Activated CD8-positive, alpha-beta T cell treated with anti-CD3 and anti-CD28 coated beads for 36 hours (primary cell): ENCODE results near the gene HECTD1. TPM values are rescaled to one million over a fixed set of nuclear protein-coding genes. Genes with fewer than 3 reads are reported as not detected.
"Not testable (repeated sequence)": the region's sequence is repeated elsewhere in the genome, so short reads cannot be mapped to it uniquely, and the experiment has no call there.

Experiments
- ATAC-seq: fragments of 200-7000 bp; cut with Tn5 transposase; one replicate; pipeline ENCODE4 v1.10.0; 2021; ENCODE audit warnings: mild to moderate bottlenecking, moderate library complexity
- CTCF ChIA-PET: fragments of 350-600 bp; sonication (Branson Sonifier 250); formaldehyde crosslinking; loops from one replicate; lab custom pipeline; 2021; ENCODE audit warnings: antibody characterized with exemption; lab: Charles Lee
- POLR2A ChIA-PET: fragments of 350-600 bp; sonication (Branson Sonifier 250); formaldehyde crosslinking; loops from one replicate; lab custom pipeline; 2021; ENCODE audit warnings: antibody characterized with exemption; lab: Charles Lee
- DNase-seq: peaks from one replicate; pipeline ENCODE4 v3.0.0-alpha.2; 2020
- H3K27ac Mint-ChIP-seq: one replicate; pipeline ENCODE4 v1.8.0; 2021; ENCODE audit warnings: mild to moderate bottlenecking, mixed read lengths
- H3K27me3 Mint-ChIP-seq: one replicate; pipeline ENCODE4 v1.8.0; 2021; ENCODE audit warnings: mixed read lengths
- H3K36me3 Mint-ChIP-seq: one replicate; pipeline ENCODE4 v1.8.0; 2021; ENCODE audit warnings: low read depth, mixed read lengths
- H3K4me1 Mint-ChIP-seq: one replicate; pipeline ENCODE4 v1.8.0; 2021; ENCODE audit warnings: low read depth, mixed read lengths
- H3K4me3 Mint-ChIP-seq: one replicate; pipeline ENCODE4 v1.8.0; 2021; ENCODE audit warnings: mild to moderate bottlenecking, moderate library complexity, mixed read lengths
- H3K9me3 Mint-ChIP-seq: one replicate; pipeline ENCODE4 v1.8.0; 2021; ENCODE audit warnings: mixed read lengths
- CTCF ChIP-seq: fragments of 200-600 bp; IDR thresholded peaks from one replicate; pipeline ENCODE4 v1.8.0; 2022; ENCODE audit warnings: antibody characterized with exemption, mild to moderate bottlenecking
- intact Hi-C: fragments of 100-400 bp; cut with micrococcal nuclease; formaldehyde crosslinking; loops from one replicate; pipeline ENCODE4 v1.10.0; 2022
- total RNA-seq, 2 experiments: library from RNA; stranded (reverse); gene quantifications; one replicate each; pipeline ENCODE4 v1.2.3, GENCODE V29; 2021

HECTD1 gene
- total RNA-seq, 2 experiments from 2014 or later: 78.9 to 82.2 TPM

- DNase-seq (no peak), ATAC-seq (no peak)
- ChIA-PET POLR2A (interaction anchor here (0.6 kb wide), 1 partner anchor 80 kb away, joined by 3 read pairs; no protein-coding TSS in a partner anchor), CTCF (no interaction called here)
- peaks cover 20% of the 10 kb centered on the region for H3K4me1 Mint-ChIP-seq
- H3K4me3 Mint-ChIP-seq: no peak overlapping the region
- no peak overlapping the region for H3K27ac Mint-ChIP-seq
- no peak for TF ChIP-seq CTCF
- intact Hi-C loops: no loop called here
- H3K36me3 Mint-ChIP-seq: no peaks in the 10 kb centered on the region
- no peaks in the 10 kb centered on the region for H3K9me3 Mint-ChIP-seq
- H3K27me3 Mint-ChIP-seq: no peaks in the 10 kb centered on the region
These were observed 34.0 kb upstream of the HECTD1 start for GRCh38 chr14:31241450-31242114.

GRCh38 chr14:31239741-31240140 is 32.1 kb upstream of the HECTD1 start:
- intact Hi-C loops: no loop called here
- CTCF ChIA-PET: no interaction called here
- no peaks in the 10 kb centered on the region for H3K9me3 Mint-ChIP-seq
- no peak for ATAC-seq
- peaks cover 20% of the 10 kb centered on the region for H3K4me1 Mint-ChIP-seq
- POLR2A ChIA-PET: no interaction called here
- TF ChIP-seq CTCF: no peak
- H3K27me3 Mint-ChIP-seq: no peaks in the 10 kb centered on the region
- H3K4me3 Mint-ChIP-seq: no peak overlapping the region
- DNase-seq: no peak
- no peak overlapping the region for H3K27ac Mint-ChIP-seq
- no peaks in the 10 kb centered on the region for H3K36me3 Mint-ChIP-seq

DNA sequence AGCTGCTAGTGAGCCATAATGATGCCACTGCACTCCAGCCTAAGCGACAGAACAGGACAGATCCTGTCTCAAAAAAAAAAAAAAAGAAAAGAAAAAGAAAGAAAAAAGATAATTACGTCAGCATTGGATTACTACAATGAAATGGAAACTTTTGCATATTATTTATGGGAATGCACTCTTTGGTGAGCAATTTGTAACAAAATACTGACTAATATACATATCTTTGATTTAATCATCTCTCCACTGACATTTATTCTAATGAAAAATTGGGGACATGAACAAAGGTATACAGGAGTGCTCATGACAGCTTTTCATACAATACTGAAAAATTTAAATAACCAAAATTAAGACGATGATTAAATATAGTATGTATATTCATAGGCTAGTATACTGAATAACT is 27.9 kb upstream of the HECTD1 start:
- H3K4me3 Mint-ChIP-seq: no peak overlapping the region
- intact Hi-C loops: no loop called here
- DNase-seq: no peak
- TF ChIP-seq CTCF: no peak
- no peak overlapping the region for H3K27ac Mint-ChIP-seq
- no peaks in the 10 kb centered on the region for H3K9me3 Mint-ChIP-seq
- no peak for ATAC-seq
- CTCF ChIA-PET: no interaction called here
- H3K27me3 Mint-ChIP-seq: no peaks in the 10 kb centered on the region
- peaks cover 6% of the 10 kb centered on the region for H3K4me1 Mint-ChIP-seq
- no peaks in the 10 kb centered on the region for H3K36me3 Mint-ChIP-seq
- POLR2A ChIA-PET: no interaction called here

DNA sequence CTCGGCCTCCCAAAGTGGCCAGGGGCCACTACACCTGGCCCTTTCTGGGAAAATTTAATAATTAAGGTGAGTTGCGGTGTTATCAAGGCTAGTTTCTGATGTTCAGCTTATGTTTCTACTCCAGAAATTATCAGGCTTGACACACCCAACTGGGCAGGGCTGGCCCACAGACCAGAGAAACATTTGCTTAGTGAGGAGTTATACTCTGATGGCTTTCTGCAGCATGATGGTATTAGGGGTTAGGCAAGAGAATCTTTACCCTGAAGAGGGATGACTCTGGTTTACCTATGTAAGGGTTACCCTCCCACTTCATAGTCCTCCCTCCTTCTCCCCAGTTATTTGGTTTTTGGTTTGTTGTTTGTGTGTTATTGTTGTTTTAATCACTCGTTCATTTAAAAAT is 24.5 kb upstream of the HECTD1 start:
- POLR2A ChIA-PET: no interaction called here
- H3K27ac Mint-ChIP-seq: no peak overlapping the region
- CTCF ChIA-PET: no interaction called here

DNA sequence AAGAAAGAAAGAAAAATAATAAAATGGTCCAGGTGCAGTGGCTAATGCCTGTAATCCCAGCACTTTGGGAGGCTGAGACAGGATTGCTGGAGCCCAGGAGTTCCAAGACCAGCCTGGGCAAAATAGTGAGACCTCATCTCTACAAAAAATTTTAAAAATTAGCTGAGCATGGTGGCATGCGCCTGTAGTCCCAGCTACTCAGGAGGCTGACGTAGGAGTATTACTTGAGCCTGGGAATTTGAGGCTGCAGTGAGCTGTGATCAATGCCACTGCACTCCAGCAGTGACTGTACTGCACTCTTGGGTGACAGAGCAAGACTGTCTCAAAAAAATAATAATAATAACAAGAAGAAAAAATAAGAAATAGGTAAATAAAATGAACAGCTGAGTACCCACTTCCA is 23.7 kb upstream of the HECTD1 start:
- H3K27me3 Mint-ChIP-seq, H3K9me3 Mint-ChIP-seq, CTCF ChIA-PET, POLR2A ChIA-PET, H3K27ac Mint-ChIP-seq, intact Hi-C loops, DNase-seq, ATAC-seq, H3K4me3 Mint-ChIP-seq, H3K4me1 Mint-ChIP-seq, H3K36me3 Mint-ChIP-seq: not testable (repeated sequence)

More for the DNA sequence above, 24.5 kb upstream of the HECTD1 start:
- Mint-ChIP-seq H3K4me1 (no peaks in the 10 kb centered on the region), H3K4me3 (no peak overlapping the region), H3K36me3 (no peaks in the 10 kb centered on the region), H3K9me3 (no peaks in the 10 kb centered on the region), H3K27me3 (no peaks in the 10 kb centered on the region)
- intact Hi-C loops: no loop called here
- TF ChIP-seq CTCF: no peak
- ATAC-seq (no peak), DNase-seq (no peak)
